Thyroid gland (tissue), 4 donors: ENCODE results near the gene GIGYF1. TPM values are rescaled to one million over a fixed set of nuclear protein-coding genes. Genes with fewer than 3 reads are reported as not detected.

Experiments used
- DNase-seq, 2 donors: peaks; one replicate each; pipeline ENCODE4 v3.0.0-alpha.2; 2019
- H3K27ac ChIP-seq, 3 donors: fragments of 200-600 bp; sonication (generic); 1 replicate in 2 of 3; 2 replicates in 1 of 3; pipeline ENCODE4 v1.5.1; 2016 to 2019; ENCODE audit warnings: mild to moderate bottlenecking in 1 of 3, moderate library complexity in 1 of 3
- H3K27me3 ChIP-seq: fragments of 200-600 bp; sonication (generic); one replicate; pipeline ENCODE4 v1.5.1; 2019
- H3K36me3 ChIP-seq, 2 donors: fragments of 200-600 bp; sonication (generic); one replicate each; pipeline ENCODE4 v1.5.1; 2016 to 2019
- H3K4me1 ChIP-seq, 2 donors: fragments of 200-600 bp; sonication (generic); one replicate each; pipeline ENCODE4 v1.5.1; 2017 to 2019
- H3K4me3 ChIP-seq, 3 donors: fragments of 200-600 bp; sonication (generic); replicated peaks in 1 of 3; 1 replicate in 2 of 3; 2 replicates in 1 of 3; pipeline ENCODE4 v1.5.1; 2016; ENCODE audit warnings: mild to moderate bottlenecking in 1 of 3
- H3K9me3 ChIP-seq: fragments of 200-600 bp; sonication (generic); one replicate; pipeline ENCODE4 v1.5.1; 2017
- POLR2A ChIP-seq, 2 donors: fragments of 450-650 bp; IDR thresholded peaks; one replicate each; pipeline ENCODE4 v1.6.1; 2017; ENCODE audit warnings: antibody characterized with exemption in 2 of 2, mild to moderate bottlenecking in 2 of 2, moderate library complexity in 1 of 2
- WGBS, 2 donors: methylation state at CpG; one replicate each; pipeline ENCODE4 v1.1.5; 2017; 5-methylcytosine and 5-hydroxymethylcytosine counted together
- intact Hi-C: fragments of 100-400 bp; cut with DNase I; formaldehyde crosslinking; loops from one replicate; pipeline ENCODE4 v1.15.1; 2023
- total RNA-seq, 4 donors: library from RNA; depleted of rRNA; stranded (reverse); fragments of >200 nt; gene quantifications; one replicate each; pipeline ENCODE4 v1.2.3, GENCODE V29; 2016
- TF ChIP-seq, protein P1 (sequence below), 6 experiments: fragments of 200-600 bp in 3 of 6; fragments of 450-650 bp in 3 of 6; sonication (generic) in 3 of 6; IDR thresholded peaks; one replicate each; pipeline ENCODE4 v1.5.1; 2016 to 2019; ENCODE audit warnings: antibody characterized with exemption in 6 of 6, mild to moderate bottlenecking in 2 of 6, inconsistent platforms in 1 of 6, moderate library complexity in 1 of 6

GIGYF1 gene
- total RNA-seq, 4 donors from 2014 or later = 30.5 to 46.9 (median 35.3) TPM

DNA sequence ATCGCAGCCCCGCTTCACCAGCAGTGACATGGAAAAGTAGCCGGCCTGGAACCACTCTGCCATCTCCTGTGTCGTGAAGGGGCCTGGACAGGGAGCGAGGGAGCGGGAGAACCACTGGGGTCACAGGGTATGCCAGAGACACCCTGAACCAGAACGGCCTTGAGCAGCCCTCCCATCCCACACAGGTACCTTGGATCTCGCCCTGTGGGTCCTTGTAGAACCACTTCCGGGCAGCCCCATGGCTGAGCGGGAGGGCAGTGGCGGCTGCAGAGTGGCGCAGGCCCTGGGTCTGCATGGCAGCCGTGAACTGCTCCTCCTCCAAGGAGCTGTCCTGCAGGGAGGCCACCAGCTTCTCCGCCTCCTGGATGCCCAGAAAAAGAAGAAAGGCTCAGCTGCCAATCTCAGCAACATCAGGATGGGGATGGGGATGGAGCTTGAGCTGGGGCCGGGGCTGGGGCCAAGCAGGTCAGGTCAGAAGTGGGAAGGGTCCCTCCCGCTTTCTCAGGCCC lies 9.5 kb downstream of the GIGYF1 start:
- 93 to 95% methylated on average over 13 to 16 of the region's 16 CpGs for WGBS, 2 donors
- intact Hi-C loops = loop anchor here (5.0 to 10.0 kb wide), 2 partner anchors 117 to 220 kb away; partner anchors contain the start of gene SPACDR
- peaks cover 0 to 6% of the 10 kb centered on the region in 2 donors for H3K4me1 ChIP-seq

GRCh38 chr7:100683659-100684533 lies 10.2 kb downstream of the GIGYF1 start:
- Histone ChIP-seq H3K9me3 (no peaks in the 10 kb centered on the region), H3K36me3 (peaks cover 75 to 79% of the 10 kb centered on the region in 2 donors), H3K27me3 (no peaks in the 10 kb centered on the region), H3K4me1 (peaks cover 0 to 4% of the 10 kb centered on the region in 2 donors), H3K27ac (no peak overlapping the region), H3K4me3 (no peak overlapping the region)
- 94 to 96% methylated on average over 25 to 33 of the region's 37 CpGs for WGBS, 2 donors
- no peak for DNase-seq
- intact Hi-C loops = loop anchor here (10.0 kb wide), 1 partner anchor 219 kb away; the partner anchor contains the start of gene SPACDR
- TF ChIP-seq POLR2A (IDR thresholded peaks at IDR 0.05) = no peak
- TF ChIP-seq, protein P1, sequence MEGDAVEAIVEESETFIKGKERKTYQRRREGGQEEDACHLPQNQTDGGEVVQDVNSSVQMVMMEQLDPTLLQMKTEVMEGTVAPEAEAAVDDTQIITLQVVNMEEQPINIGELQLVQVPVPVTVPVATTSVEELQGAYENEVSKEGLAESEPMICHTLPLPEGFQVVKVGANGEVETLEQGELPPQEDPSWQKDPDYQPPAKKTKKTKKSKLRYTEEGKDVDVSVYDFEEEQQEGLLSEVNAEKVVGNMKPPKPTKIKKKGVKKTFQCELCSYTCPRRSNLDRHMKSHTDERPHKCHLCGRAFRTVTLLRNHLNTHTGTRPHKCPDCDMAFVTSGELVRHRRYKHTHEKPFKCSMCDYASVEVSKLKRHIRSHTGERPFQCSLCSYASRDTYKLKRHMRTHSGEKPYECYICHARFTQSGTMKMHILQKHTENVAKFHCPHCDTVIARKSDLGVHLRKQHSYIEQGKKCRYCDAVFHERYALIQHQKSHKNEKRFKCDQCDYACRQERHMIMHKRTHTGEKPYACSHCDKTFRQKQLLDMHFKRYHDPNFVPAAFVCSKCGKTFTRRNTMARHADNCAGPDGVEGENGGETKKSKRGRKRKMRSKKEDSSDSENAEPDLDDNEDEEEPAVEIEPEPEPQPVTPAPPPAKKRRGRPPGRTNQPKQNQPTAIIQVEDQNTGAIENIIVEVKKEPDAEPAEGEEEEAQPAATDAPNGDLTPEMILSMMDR (IDR thresholded peaks at IDR 0.05) = no peak

More for the DNA sequence above, 9.5 kb downstream of the GIGYF1 start:
- DNase-seq = no peak
- Histone ChIP-seq H3K4me3 (no peak overlapping the region), H3K27ac (no peak overlapping the region), H3K27me3 (no peaks in the 10 kb centered on the region), H3K36me3 (peaks cover 73 to 76% of the 10 kb centered on the region in 2 donors), H3K9me3 (no peaks in the 10 kb centered on the region)
- TF ChIP-seq POLR2A (IDR thresholded peaks at IDR 0.05) = no peak
- TF ChIP-seq, protein P1 (IDR thresholded peaks at IDR 0.05) = no peak

- no peaks in the 10 kb centered on the region for H3K9me3 ChIP-seq
- 95% methylated on average over 16 to 21 of the region's 28 CpGs for WGBS, 2 donors
- H3K36me3 ChIP-seq = peaks cover 75 to 81% of the 10 kb centered on the region in 2 donors
- intact Hi-C loops = loop anchor here (10.0 kb wide), 1 partner anchor 218 kb away; the partner anchor contains the start of gene SPACDR
- no peak overlapping the region for H3K27ac ChIP-seq
- TF ChIP-seq, protein P1 (IDR thresholded peaks at IDR 0.05) = no peak
- no peak for TF ChIP-seq POLR2A (IDR thresholded peaks at IDR 0.05)
- H3K4me1 ChIP-seq = peaks cover 0 to 1% of the 10 kb centered on the region in 2 donors
- no peak for DNase-seq
- no peaks in the 10 kb centered on the region for H3K27me3 ChIP-seq
- H3K4me3 ChIP-seq = no peak overlapping the region
Measured at GRCh38 chr7:100682991-100683658, 10.9 kb downstream of the GIGYF1 start.

GRCh38 chr7:100682228-100682741 lies 11.8 kb downstream of the GIGYF1 start:
- Histone ChIP-seq H3K9me3 (no peaks in the 10 kb centered on the region), H3K27me3 (no peaks in the 10 kb centered on the region), H3K36me3 (peaks cover 75 to 81% of the 10 kb centered on the region in 2 donors), H3K4me1 (no peaks in the 10 kb centered on the region), H3K4me3 (no peak overlapping the region), H3K27ac (no peak overlapping the region)
- DNase-seq = no peak
- WGBS, 2 donors = 90 to 92% methylated on average over 10 to 13 of the region's 25 CpGs
- no peak for TF ChIP-seq POLR2A (IDR thresholded peaks at IDR 0.05)
- TF ChIP-seq, protein P1 (IDR thresholded peaks at IDR 0.05) = no peak
- intact Hi-C loops = loop anchor here (10.0 kb wide), 1 partner anchor 217 kb away; the partner anchor contains the start of gene SPACDR
